DOHH2 (cell line): ENCODE data around the gene RNLS.

Source experiments
- H3F3A ChIP-seq: fragments of 200-600 bp; sonication (generic), shearing (Covaris generic); 2 replicates; pipeline ENCODE4 v1.6.0; 2016; ENCODE audit warnings: antibody characterized with exemption, mild to moderate bottlenecking; ENCODE audit not compliant: control insufficient read depth, insufficient read depth
- H3K27ac ChIP-seq: fragments of 200-600 bp; sonication (generic); 2 replicates; pipeline ENCODE4 v1.5.1; 2014; ENCODE audit warnings: low read depth, mild to moderate bottlenecking, low read length, moderate library complexity
- H3K27me3 ChIP-seq: fragments of 200-600 bp; sonication (generic); 2 replicates; pipeline ENCODE4 v1.6.1; 2014; ENCODE audit warnings: mild to moderate bottlenecking, low read length, mixed read lengths; ENCODE audit not compliant: control insufficient read depth
- H3K36me3 ChIP-seq: fragments of 200-600 bp; sonication (generic); 2 replicates; pipeline ENCODE4 v1.6.1; 2014; ENCODE audit warnings: mild to moderate bottlenecking, low read length, moderate library complexity, mixed read lengths; ENCODE audit not compliant: control insufficient read depth
- H3K4me1 ChIP-seq: fragments of 200-600 bp; sonication (generic); 2 replicates; pipeline ENCODE4 v1.6.1; 2014; ENCODE audit warnings: mild to moderate bottlenecking, low read length, mixed read lengths; ENCODE audit not compliant: control insufficient read depth
- H3K4me2 ChIP-seq: fragments of 200-600 bp; sonication (generic); 2 replicates; pipeline ENCODE4 v1.6.0; 2014; ENCODE audit warnings: mild to moderate bottlenecking, low read length, moderate library complexity
- H3K4me3 ChIP-seq: fragments of 200-600 bp; sonication (generic); 2 replicates; pipeline ENCODE4 v1.5.1; 2014; ENCODE audit warnings: mild to moderate bottlenecking, low read length, mixed read lengths
- H3K79me2 ChIP-seq: fragments of 200-600 bp; sonication (generic); 2 replicates; pipeline ENCODE4 v1.6.1; 2014; ENCODE audit warnings: mild to moderate bottlenecking, low read length, mixed read lengths; ENCODE audit not compliant: control insufficient read depth
- H3K9me2 ChIP-seq: fragments of 200-600 bp; sonication (generic); replicated peaks from 2 replicates; pipeline ENCODE4 v1.6.1; 2014; ENCODE audit warnings: mild to moderate bottlenecking, low read length, mixed read lengths; ENCODE audit not compliant: control insufficient read depth
- H3K9me3 ChIP-seq: fragments of 200-600 bp; sonication (generic); 2 replicates; pipeline ENCODE4 v1.6.1; 2014; ENCODE audit warnings: antibody characterized with exemption, low read length, mixed read lengths; ENCODE audit not compliant: control insufficient read depth, insufficient read depth
- H4K20me1 ChIP-seq: fragments of 200-600 bp; sonication (generic); 2 replicates; pipeline ENCODE4 v1.6.0; 2014; ENCODE audit warnings: low read depth, mild to moderate bottlenecking, antibody characterized with exemption, low read length, moderate library complexity; ENCODE audit not compliant: control insufficient read depth, insufficient read depth
- EZH2phosphoT487 ChIP-seq: fragments of 200-600 bp; sonication (generic); IDR thresholded peaks from 2 replicates; pipeline ENCODE4 v1.6.1; 2017; ENCODE audit warnings: borderline replicate concordance, mild to moderate bottlenecking, antibody characterized with exemption, low read length, moderate library complexity, mixed read lengths
- TF ChIP-seq, protein P1 (sequence below): fragments of 200-600 bp; sonication (generic); IDR thresholded peaks from one replicate; pipeline ENCODE4 v1.5.1; 2014; ENCODE audit warnings: antibody characterized with exemption, mild to moderate bottlenecking, low read depth, low read length; ENCODE audit not compliant: poor library complexity, severe bottlenecking

Gene RNLS

DNA sequence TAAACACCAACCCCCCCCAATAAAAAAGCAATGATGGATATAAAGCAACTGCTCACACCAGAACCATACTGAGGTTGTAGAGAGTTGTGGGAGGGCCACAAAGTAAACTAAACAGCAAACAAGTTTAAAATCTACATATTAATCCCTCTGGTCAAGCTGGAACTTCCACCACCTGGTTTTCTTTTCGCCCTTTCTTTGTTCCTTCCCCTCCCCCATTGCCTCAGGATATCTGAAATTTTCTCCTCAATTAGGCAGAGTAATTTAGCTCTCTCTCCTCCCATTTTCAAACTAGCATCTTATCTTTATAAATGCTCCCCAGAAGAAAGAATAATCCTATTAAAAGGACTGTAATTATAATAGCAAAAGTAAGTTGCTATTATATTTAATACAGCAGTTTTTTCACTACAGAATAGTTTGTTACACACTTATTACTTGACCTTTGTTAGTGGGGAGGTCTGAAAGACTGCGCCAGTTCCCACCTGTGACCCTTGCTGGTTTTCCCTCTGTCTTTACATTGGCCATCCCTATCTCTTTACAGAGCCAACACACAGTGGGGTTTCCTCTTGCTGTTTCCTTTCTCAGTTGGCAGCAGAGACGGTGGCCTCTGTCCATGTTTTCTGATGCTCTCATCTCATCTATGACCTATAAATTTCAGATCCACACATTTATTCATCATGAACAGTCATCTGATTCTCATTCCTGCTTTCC is 235.4 kb downstream of the RNLS start:
- Histone ChIP-seq H3K9me2 (no peaks in the 10 kb centered on the region), H3K36me3 (no peaks in the 10 kb centered on the region), H4K20me1 (no peaks in the 10 kb centered on the region), H3K4me2 (no peak overlapping the region), H3K27ac (no peak overlapping the region), H3F3A (no peaks in the 10 kb centered on the region), H3K27me3 (no peaks in the 10 kb centered on the region), H3K9me3 (peaks cover 3% of the 10 kb centered on the region; the same call in 1 of the 2 replicates), H3K4me3 (no peak overlapping the region), H3K4me1 (peaks cover 56% of the 10 kb centered on the region), H3K79me2 (no peaks in the 10 kb centered on the region)
- no peak for TF ChIP-seq EZH2phosphoT487
- TF ChIP-seq, protein P1, sequence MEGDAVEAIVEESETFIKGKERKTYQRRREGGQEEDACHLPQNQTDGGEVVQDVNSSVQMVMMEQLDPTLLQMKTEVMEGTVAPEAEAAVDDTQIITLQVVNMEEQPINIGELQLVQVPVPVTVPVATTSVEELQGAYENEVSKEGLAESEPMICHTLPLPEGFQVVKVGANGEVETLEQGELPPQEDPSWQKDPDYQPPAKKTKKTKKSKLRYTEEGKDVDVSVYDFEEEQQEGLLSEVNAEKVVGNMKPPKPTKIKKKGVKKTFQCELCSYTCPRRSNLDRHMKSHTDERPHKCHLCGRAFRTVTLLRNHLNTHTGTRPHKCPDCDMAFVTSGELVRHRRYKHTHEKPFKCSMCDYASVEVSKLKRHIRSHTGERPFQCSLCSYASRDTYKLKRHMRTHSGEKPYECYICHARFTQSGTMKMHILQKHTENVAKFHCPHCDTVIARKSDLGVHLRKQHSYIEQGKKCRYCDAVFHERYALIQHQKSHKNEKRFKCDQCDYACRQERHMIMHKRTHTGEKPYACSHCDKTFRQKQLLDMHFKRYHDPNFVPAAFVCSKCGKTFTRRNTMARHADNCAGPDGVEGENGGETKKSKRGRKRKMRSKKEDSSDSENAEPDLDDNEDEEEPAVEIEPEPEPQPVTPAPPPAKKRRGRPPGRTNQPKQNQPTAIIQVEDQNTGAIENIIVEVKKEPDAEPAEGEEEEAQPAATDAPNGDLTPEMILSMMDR = no peak

DNA sequence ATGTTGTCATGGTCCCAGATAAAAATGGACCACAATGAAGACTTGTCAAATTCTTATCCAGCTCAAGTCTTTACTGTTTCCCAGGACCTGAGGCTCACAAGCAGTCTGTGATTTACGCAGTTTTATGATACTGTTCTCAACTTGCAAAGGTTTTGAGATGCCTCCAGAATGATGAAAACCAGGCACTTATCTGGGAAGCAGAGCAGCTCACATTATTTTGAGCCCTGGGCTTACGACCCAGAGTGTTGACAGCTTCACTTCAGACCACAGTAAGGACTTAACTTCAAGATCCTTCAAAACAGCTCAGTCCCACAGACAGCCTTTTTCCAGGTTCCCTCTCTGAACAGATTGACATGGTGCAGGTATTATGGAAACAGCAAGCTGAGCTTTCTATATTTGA is 236.1 kb downstream of the RNLS start:
- H3K9me3 ChIP-seq = peaks cover 3% of the 10 kb centered on the region; the same call in 1 of the 2 replicates
- H3K4me2 ChIP-seq = no peak overlapping the region
- no peaks in the 10 kb centered on the region for H4K20me1 ChIP-seq
- no peak overlapping the region for H3K27ac ChIP-seq
- no peaks in the 10 kb centered on the region for H3K27me3 ChIP-seq
- no peak overlapping the region for H3K4me3 ChIP-seq
- TF ChIP-seq EZH2phosphoT487 = no peak
- TF ChIP-seq, protein P1 = no peak
- no peaks in the 10 kb centered on the region for H3K9me2 ChIP-seq
- H3F3A ChIP-seq = no peaks in the 10 kb centered on the region
- no peaks in the 10 kb centered on the region for H3K79me2 ChIP-seq
- peaks cover 56% of the 10 kb centered on the region for H3K4me1 ChIP-seq
- no peaks in the 10 kb centered on the region for H3K36me3 ChIP-seq

DNA sequence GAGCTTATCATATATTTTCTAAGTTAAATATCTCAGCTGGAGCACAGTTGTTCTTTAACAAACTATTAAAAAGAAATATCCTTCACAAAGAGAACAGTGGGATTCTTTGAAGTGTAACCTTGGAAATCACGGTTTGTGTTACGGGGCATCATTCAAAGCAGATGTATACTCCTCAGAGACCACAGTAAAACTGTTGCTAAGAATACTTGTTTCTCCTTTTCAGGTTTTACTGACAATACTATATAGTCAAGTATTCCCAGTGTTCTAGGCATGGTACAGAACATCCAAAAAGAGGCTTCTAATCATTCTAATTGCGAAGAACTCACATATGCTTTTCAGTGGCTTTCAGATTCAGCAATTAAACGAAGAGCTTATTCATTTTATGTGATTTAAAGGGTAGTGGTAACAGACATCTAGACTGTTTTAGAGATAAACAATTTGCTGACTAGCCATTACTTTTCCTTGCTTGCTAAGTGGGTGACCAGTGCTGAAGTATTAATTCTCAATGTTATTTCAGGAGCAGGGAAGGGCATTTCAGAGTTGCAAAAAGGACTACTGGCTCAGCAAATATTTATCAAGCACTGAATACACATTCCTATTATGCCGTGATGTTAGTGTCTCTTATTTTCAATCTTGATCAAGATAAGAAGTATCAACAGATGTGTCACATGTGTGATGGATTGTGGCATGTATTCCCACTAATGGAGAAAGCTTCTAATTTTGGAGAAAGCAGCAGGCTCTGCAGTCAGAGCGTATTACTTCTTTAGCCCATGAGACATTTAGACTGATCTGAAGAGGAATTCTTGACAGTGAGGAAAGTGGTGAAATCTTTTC is 236.8 kb downstream of the RNLS start:
- TF ChIP-seq EZH2phosphoT487 = no peak
- TF ChIP-seq, protein P1 = no peak

More for the DNA sequence above, 236.8 kb downstream of the RNLS start:
- peaks cover 3% of the 10 kb centered on the region; the same call in 1 of the 2 replicates for H3K9me3 ChIP-seq
- no peak overlapping the region for H3K27ac ChIP-seq
- no peaks in the 10 kb centered on the region for H4K20me1 ChIP-seq
- H3K36me3 ChIP-seq = no peaks in the 10 kb centered on the region
- peaks cover 56% of the 10 kb centered on the region for H3K4me1 ChIP-seq
- H3K4me2 ChIP-seq = peak overlapping the region; percentile 48
- no peaks in the 10 kb centered on the region for H3K27me3 ChIP-seq
- no peaks in the 10 kb centered on the region for H3K9me2 ChIP-seq
- no peaks in the 10 kb centered on the region for H3F3A ChIP-seq
- H3K4me3 ChIP-seq = no peak overlapping the region
- no peaks in the 10 kb centered on the region for H3K79me2 ChIP-seq
